Measurements from ENCODE around the gene OR1S2. TPM values are rescaled to one million over a fixed set of nuclear protein-coding genes. Genes with fewer than 3 reads are reported as not detected.

The OR1S2 gene
- not detected for total RNA-seq

DNA sequence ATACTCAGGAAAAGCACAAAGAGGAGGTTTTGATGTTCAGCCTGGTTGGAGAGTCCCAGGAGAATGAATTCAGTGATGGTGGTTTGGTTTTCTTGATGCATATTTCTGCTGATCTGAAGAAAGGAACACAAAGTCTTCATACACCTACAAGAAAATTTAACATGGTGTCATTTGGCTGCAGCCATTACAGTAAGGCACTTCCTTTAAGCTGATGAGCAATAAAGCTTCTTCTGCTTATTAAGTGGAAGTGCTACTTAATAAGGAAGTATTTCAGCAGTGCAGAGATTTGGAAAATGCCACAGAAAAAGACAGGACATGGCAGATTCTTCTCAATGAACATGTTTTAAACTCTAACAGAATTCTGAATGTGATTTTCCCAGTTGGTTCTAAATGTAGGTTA is at the start of gene OR1S2:
TSS of gene OR1S2 (minus strand) at position 101 of the 400 bp plus-strand sequence. CDS start at position 101, 0 bp downstream.

GRCh38 chr11:58212420-58212819 is 8.5 kb upstream of the OR1S2 start, which contains the start of gene OR1S1:
Gene OR1S1 (plus strand): TSS chr11:58212720.

DNA sequence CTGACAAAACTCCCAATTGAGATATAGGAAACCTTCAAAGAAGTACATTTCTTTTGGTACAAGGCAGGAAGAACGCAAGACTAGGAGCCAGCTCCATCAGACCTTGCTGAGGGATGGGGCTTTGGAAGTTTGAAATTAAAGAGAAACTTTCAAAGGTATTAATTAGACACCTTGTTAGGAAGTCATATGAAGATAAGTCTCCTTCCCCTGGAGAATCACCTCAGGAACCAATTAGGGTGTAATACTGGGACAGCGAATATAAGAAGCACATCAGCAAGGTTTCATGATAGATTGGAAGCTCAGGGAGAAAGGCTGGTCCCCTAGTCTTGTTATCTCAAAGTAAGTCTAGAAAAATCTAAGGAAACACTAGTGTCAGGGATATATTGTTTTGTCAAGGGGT is 15.2 kb downstream of the OR1S2 start, which contains the start of gene OR9Q2:
TSS of gene OR9Q2 (plus strand) at position 301 of the 400 bp plus-strand sequence. CDS start 1,421 bp downstream, outside the sequence.

Other genes with a start within 250 kb of the OR1S2 start
- not detected for gene OR9Q1, start 180.3 kb downstream of the OR1S2 start, total RNA-seq
- not detected for gene OR6Q1, start 173.2 kb downstream of the OR1S2 start, total RNA-seq
- not detected for gene OR9I1, start 78.6 kb downstream of the OR1S2 start, total RNA-seq
- gene OR9Q2, start 15.1 kb downstream of the OR1S2 start, total RNA-seq: not detected
- not detected for gene OR1S1, start 8.6 kb upstream of the OR1S2 start, total RNA-seq
- gene OR10Q1, start 24.8 kb upstream of the OR1S2 start, total RNA-seq: not detected
- not detected for gene OR10W1, start 64.1 kb upstream of the OR1S2 start, total RNA-seq
- not detected for gene OR5B17, start 154.9 kb upstream of the OR1S2 start, total RNA-seq
- not detected for gene OR5B3, start 202.7 kb upstream of the OR1S2 start, total RNA-seq
- not detected for gene OR5B2, start 224.0 kb upstream of the OR1S2 start, total RNA-seq
- gene OR5B12, start 238.1 kb upstream of the OR1S2 start, total RNA-seq: not detected